Activated CD8-positive, alpha-beta memory T cell treated with anti-CD3 and anti-CD28 coated beads, Interleukin-2, amount 50 U/mL, for 24 hours (primary cell): ENCODE data around the gene ST6GALNAC2.

Source experiments
- DNase-seq: peaks from one replicate; pipeline ENCODE4 v3.0.0-alpha.2; 2020; ENCODE audit errors: extremely low read depth

Gene ST6GALNAC2

DNA sequence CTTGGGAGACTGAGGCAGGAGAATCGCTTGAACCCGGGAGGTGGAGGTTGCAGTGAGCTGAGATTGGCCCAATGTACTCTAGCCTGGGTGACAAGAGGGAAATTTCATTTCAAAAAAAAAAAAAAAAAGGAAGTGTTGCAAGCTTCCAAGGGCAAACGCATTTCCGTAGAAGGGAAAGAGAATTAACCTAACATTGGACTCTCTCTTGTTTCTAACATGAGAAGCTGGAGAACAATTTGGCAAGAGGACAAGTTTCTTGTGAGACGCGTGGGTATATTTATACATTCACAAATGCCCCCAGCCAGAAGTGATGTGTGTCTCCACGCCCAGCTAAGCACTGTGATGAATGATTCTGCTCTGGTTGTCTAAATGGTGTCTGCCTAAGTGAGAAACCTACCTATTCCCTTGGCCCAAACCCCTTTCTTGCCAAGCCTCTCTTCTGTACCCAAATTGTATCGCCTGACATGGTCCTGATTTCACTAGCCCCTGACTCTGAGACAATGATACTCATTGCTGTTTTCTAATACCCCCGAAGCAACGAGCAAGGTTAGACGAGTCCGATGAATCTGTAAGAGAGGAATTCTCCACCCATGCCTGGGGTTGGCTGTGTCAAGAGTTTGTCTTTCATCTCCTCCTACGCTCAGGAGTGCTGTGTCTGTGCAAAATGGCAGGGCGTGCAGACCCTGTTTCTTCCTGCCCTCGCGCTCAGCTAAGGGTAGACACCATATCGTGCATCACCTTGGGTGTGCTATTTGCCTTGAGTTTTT is 14.2 kb upstream of the ST6GALNAC2 start:
- no peak for DNase-seq

DNA sequence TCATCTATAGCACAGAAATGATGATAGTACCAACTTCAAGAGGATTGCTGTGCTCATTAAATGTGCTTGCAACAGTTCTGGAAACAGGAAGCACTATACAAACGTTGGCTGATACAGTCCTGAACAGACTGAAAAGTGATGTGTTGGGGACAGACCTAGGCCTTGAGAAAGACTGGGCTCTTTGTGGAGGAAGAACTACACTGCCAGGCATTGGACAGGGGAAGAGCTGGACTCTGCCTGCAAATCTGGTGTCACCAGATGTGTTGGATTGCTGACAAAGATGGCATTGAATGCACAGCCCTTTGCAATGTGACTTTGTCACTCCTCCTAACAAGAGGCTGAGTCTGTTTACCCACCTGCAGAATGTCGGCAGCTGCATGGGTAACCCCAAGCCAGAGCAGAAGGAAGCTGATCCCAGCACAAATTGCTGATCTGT is 12.4 kb upstream of the ST6GALNAC2 start:
- no peak for DNase-seq

- no peak for DNase-seq
These were observed 11.7 kb upstream of the ST6GALNAC2 start for GRCh38 chr17:76597156-76598003.

GRCh38 chr17:76594690-76595089 is 9.0 kb upstream of the ST6GALNAC2 start:
- no peak for DNase-seq

GRCh38 chr17:76593959-76594358 is 8.3 kb upstream of the ST6GALNAC2 start:
- no peak for DNase-seq

- no peak for DNase-seq
These were observed 7.7 kb upstream of the ST6GALNAC2 start for GRCh38 chr17:76593384-76593826.

DNA sequence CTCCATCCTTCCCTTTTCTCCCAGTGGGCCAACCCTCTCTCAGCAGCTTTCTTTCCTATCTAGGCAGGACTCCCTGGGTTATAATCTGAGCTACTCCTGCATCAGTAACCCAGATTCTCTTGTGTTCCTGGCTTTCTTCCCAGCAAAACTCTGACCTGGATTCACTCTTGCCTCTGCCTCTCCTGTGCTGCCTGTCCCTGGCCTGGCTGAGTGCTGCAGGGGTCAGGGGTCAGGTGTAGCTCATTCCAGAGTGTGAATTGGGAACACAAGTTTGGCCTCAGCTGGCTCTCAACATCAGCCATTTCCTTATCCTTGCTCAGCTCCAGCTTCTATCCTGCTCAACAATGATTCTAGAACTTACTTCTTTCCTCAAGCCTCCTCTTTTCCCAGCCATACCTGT is 2.5 kb upstream of the ST6GALNAC2 start:
- no peak for DNase-seq

GRCh38 chr17:76586741-76587487 is 1.3 kb upstream of the ST6GALNAC2 start:
- DNase-seq: no peak

DNA sequence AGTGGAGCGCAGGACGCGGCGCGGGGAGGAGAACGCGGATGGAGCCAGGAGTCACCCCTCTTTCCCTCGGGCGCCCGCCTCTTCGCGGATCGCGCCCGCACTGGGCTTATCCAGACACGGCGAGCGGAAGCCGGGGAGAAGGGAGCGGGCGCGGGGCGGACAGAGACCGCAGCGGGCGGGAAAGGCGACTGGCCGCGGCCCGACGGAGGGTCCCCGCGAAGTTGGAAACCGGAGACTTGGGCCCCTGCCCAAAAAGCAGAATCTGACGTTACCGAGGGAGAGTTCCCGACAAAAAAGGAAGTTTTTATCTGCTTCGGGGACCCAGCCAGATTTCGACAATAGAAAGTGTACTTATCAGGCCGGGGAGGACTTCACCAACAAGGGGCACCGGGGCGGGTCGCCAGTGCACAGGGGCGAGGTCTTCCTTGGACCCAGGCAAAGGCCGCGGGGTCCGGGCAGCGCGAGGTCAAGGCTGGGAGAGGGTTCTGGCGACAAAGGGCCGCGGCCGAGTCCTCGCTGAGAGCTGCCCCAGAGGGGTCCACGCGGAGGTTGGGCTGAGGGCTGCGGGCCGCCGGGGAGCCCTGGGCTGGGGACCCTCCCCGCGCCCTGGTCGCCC is 519 bp downstream of the ST6GALNAC2 start:
- DNase-seq: no peak

DNA sequence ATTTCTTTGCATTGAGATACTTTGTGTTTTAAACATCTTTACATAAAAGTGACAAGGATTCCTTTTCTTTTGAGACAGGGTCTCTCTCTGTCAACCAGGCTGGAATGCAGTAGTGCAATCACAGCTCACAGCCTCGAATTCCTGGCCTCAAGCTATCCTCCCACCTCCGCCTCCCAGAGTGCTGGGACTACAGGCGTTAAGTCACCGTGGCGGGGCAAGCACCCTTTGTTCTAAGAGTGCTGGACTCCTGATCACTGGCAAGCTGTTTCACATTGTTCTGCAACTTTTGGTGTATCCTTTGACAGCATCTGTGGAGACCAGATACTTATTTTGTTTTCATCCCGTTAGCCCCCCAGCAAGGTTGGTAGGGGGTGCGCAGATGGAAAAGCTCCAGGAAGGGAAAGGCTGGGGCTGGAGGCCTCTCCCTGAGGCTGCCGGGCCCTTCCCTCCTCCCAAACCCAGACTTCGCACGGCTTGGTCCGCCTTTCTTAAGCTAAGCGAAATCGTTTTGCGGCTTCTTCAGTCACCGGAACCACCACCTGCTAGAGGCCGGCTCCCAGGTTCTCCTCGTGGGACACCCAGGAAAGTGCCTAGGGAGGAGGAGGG is 1.1 kb downstream of the ST6GALNAC2 start:
- no peak for DNase-seq

- DNase-seq: no peak
These were observed 3.0 kb downstream of the ST6GALNAC2 start for GRCh38 chr17:76582660-76583059.

DNA sequence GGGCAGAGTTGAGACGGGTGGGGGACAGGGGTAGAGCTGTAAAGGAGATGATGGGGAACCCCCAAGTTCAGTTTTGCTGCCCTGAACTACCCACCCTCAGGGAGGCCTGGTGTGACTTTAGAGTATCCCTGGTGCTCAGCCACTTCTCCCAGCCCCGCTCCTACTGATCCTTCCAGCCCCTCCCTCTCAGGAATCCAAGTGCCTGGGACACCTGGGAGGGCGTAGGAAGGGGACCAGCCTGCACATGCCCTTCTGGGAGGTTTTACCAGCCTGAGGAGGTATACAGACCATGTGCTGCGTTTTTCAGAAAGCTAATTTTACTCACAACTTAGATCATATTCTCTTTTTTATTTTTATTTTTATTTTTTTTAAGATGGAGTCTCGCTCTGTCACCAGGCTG is 4.1 kb downstream of the ST6GALNAC2 start:
- DNase-seq: no peak

DNA sequence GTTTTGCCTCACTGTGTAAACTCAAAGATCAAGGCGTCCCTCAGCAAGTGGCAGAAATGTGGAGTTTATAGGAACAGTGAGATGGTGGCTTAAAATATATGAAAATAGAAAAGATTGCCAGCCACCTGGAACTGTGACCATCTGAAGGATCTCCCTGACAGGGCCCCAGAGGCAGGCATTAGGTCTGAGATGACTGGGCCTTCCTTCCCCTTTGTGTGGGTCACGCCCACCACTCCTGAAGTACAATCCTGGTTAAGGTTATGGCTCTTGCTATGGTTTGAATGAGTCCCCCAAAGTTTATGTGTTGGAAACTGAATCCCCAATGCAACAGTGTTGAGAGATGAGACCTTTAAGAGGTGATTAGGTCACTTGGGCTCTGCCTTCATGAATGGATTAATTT is 6.4 kb downstream of the ST6GALNAC2 start:
- DNase-seq: no peak

- no peak for DNase-seq
These were observed 7.3 kb downstream of the ST6GALNAC2 start for GRCh38 chr17:76578376-76578775.

DNA sequence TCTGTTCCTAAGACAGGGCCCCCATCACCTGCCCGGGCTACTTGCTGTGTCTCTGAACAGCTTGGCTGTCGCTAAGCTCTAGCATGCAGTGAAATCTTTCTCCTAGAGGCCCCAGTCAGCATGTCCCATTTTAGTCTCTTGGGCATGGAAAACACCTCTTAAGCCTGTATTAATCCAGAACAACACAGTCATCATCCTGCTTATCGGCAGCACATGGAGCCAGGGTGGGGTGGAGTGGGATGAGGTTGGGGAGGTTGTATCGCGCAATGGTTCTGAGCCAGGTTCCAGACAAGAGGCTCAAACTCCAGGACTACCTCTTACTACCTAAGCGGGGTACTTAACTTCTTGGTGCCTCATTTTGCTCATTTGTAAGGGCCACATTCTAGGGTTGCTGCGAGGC is 7.8 kb downstream of the ST6GALNAC2 start:
- no peak for DNase-seq

DNA sequence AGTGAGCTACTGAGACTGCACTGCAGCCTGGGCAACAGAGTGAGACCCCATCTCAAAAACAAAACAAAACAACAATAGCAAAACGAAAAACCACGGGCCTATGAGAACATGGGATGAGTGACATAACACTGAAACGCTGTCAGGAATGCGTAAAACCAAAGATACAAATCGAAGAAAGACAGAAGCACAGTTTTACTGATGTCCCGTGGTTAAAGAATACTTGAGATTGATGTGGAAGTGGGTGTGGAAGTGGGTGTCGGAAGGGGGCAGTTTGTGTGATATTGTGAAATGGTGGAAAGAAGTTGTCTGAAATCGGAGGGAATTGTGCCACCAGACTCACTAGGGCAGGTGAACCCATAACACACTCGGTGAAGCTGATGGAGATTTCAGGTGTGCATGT is 9.5 kb downstream of the ST6GALNAC2 start:
- no peak for DNase-seq

GRCh38 chr17:76575570-76575969 is 10.1 kb downstream of the ST6GALNAC2 start:
- DNase-seq: no peak

DNA sequence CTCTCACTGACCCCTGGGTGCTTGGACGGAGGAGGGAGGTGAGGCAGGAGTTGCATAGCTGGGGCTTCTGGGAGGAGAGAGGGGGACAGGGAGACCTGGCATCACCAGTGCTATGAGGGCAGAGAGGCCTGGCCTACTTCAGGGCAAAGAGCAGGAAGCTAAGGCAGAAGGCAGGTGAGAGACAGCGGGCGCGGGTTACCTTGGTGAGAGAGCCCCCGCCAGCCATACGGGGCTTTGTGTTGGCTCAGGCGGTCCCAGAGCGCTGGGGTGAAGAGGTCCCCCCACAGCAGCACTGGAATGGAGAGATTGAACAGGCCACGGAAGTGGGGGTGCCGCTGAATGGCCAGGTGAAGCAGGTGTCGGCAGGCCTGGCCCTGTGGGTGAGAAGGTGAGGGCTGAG is 11.5 kb downstream of the ST6GALNAC2 start:
- no peak for DNase-seq

DNA sequence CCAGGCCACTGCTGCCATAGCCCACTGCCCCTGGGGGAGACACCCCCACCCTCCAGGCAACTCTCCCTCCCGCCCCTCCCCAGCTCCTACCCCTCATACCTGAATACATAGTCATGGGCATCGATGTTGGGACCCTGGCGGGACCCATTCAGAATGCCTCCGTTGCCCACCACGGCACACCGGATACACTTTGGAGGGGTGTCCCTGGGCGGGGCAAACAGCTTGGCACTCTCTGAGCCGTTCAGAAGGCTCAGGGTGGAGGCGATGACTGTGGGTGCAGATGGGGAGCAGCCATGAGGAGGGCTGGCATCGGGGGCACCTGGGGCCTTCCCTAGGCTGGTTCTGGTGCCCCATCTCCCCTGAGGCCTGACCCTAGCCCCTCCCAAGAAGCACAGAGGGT is 12.6 kb downstream of the ST6GALNAC2 start:
- DNase-seq: no peak

GRCh38 chr17:76572201-76572910 is 13.3 kb downstream of the ST6GALNAC2 start:
- no peak for DNase-seq
